HEK293T (cell line): Measurements from ENCODE around the gene CDH4.

Experiments
- CTCF ChIA-PET: fragments of 350-600 bp; formaldehyde crosslinking; extraction: SDS; loops from one replicate; lab custom pipeline; 2021; ENCODE audit warnings: antibody characterized with exemption, inconsistent platforms; lab: Yijun Ruan, JAX
- POLR2A ChIA-PET: fragments of 350-600 bp; formaldehyde crosslinking; extraction: SDS; loops from one replicate; lab custom pipeline; 2020; ENCODE audit warnings: antibody characterized with exemption, inconsistent platforms; lab: Yijun Ruan, JAX
- DNase-seq: peaks from one replicate; pipeline ENCODE4 v3.0.0; 2012; ENCODE audit warnings: mixed read lengths; ENCODE audit errors: extremely low spot score
- ARNT ChIP-seq: fragments of 450-650 bp; IDR thresholded peaks from 2 replicates; pipeline ENCODE4 v1.6.1; 2017; ENCODE audit warnings: mild to moderate bottlenecking
- BHLHE40 ChIP-seq: fragments of 450-650 bp; IDR thresholded peaks from 2 replicates; pipeline ENCODE4 v1.6.1; 2016; ENCODE audit warnings: mild to moderate bottlenecking, moderate library complexity, borderline replicate concordance
- CTBP1 ChIP-seq: fragments of 450-650 bp; IDR thresholded peaks from 2 replicates; pipeline ENCODE4 v1.6.1; 2016; ENCODE audit warnings: borderline replicate concordance
- ELF4 ChIP-seq: fragments of 450-650 bp; IDR thresholded peaks from 2 replicates; pipeline ENCODE4 v1.6.1; 2017; ENCODE audit warnings: antibody characterized with exemption
- FOXA1 ChIP-seq: fragments of 450-650 bp; IDR thresholded peaks from 2 replicates; pipeline ENCODE4 v1.6.1; 2016; ENCODE audit warnings: mild to moderate bottlenecking
- FOXK2 ChIP-seq: fragments of 450-650 bp; IDR thresholded peaks from 2 replicates; pipeline ENCODE4 v1.6.1; 2016; ENCODE audit warnings: mild to moderate bottlenecking
- FOXM1 ChIP-seq: fragments of 450-650 bp; IDR thresholded peaks from 2 replicates; pipeline ENCODE4 v1.6.1; 2017; ENCODE audit warnings: mild to moderate bottlenecking, borderline replicate concordance
- HDGF ChIP-seq: fragments of 450-650 bp; IDR thresholded peaks from 2 replicates; pipeline ENCODE4 v1.6.1; 2017; ENCODE audit warnings: antibody characterized with exemption, borderline replicate concordance
- L3MBTL2 ChIP-seq: fragments of 450-650 bp; conservative IDR thresholded peaks from 2 replicates; pipeline ENCODE4 v1.6.1; 2016; ENCODE audit warnings: mild to moderate bottlenecking
- LEF1 ChIP-seq: fragments of 450-650 bp; IDR thresholded peaks from 2 replicates; pipeline ENCODE4 v1.6.1; 2017; ENCODE audit warnings: mild to moderate bottlenecking, borderline replicate concordance
- NFRKB ChIP-seq: fragments of 450-650 bp; IDR thresholded peaks from 2 replicates; pipeline ENCODE4 v1.6.1; 2016; ENCODE audit warnings: mild to moderate bottlenecking, moderate library complexity
- PKNOX1 ChIP-seq: fragments of 450-650 bp; IDR thresholded peaks from 2 replicates; pipeline ENCODE4 v1.6.1; 2016
- SP1 ChIP-seq: fragments of 450-650 bp; IDR thresholded peaks from 2 replicates; pipeline ENCODE4 v1.6.1; 2017
- SUZ12 ChIP-seq: fragments of 450-650 bp; IDR thresholded peaks from 2 replicates; pipeline ENCODE4 v1.6.1; 2016; ENCODE audit warnings: mild to moderate bottlenecking
- TARDBP ChIP-seq: fragments of 450-650 bp; IDR thresholded peaks from 2 replicates; pipeline ENCODE4 v1.6.1; 2016
- ZNF384 ChIP-seq: fragments of 450-650 bp; IDR thresholded peaks from 2 replicates; pipeline ENCODE4 v1.6.1; 2016

Gene CDH4

GRCh38 chr20:61726979-61727378 lies 474.9 kb downstream of the CDH4 start:
- TF ChIP-seq NFRKB: no peak
- TF ChIP-seq FOXA1: no peak
- no peak for TF ChIP-seq L3MBTL2
- no peak for TF ChIP-seq TARDBP
- no peak for TF ChIP-seq ELF4
- no peak for TF ChIP-seq HDGF

GRCh38 chr20:61727761-61728160 lies 475.7 kb downstream of the CDH4 start:
- no peak for DNase-seq
- ChIA-PET POLR2A (no interaction called here), CTCF (no interaction called here)
- no peak for TF ChIP-seq LEF1
- TF ChIP-seq SP1: no peak
- no peak for TF ChIP-seq NFRKB
- no peak for TF ChIP-seq PKNOX1
- TF ChIP-seq L3MBTL2: no peak
- TF ChIP-seq TARDBP: no peak
- no peak for TF ChIP-seq FOXM1
- TF ChIP-seq ZNF384: no peak
- no peak for TF ChIP-seq BHLHE40
- no peak for TF ChIP-seq HDGF
- TF ChIP-seq ELF4: no peak
- TF ChIP-seq SUZ12: no peak
- no peak for TF ChIP-seq CTBP1
- TF ChIP-seq FOXK2: no peak

More at GRCh38 chr20:61726979-61727378, 474.9 kb downstream of the CDH4 start:
- DNase-seq: no peak
- ChIA-PET POLR2A (no interaction called here), CTCF (no interaction called here)

GRCh38 chr20:61728326-61728725 lies 476.3 kb downstream of the CDH4 start:
- TF ChIP-seq TARDBP (no peak), NFRKB (no peak), CTBP1 (no peak), ZNF384 (no peak), SUZ12 (no peak), FOXA1 (no peak), SP1 (no peak), FOXK2 (no peak), ELF4 (no peak), FOXM1 (no peak), BHLHE40 (no peak), L3MBTL2 (no peak), HDGF (no peak), LEF1 (no peak), ARNT (no peak), PKNOX1 (no peak)
- ChIA-PET POLR2A (no interaction called here), CTCF (no interaction called here)
- no peak for DNase-seq

GRCh38 chr20:61728786-61729770 lies 477.0 kb downstream of the CDH4 start:
- ChIA-PET CTCF (no interaction called here), POLR2A (no interaction called here)
- TF ChIP-seq ELF4 (no peak), SUZ12 (no peak), SP1 (no peak), L3MBTL2 (no peak), FOXA1 (no peak), PKNOX1 (no peak), NFRKB (no peak), BHLHE40 (no peak), FOXM1 (no peak), LEF1 (no peak), HDGF (no peak), CTBP1 (no peak), ARNT (no peak), TARDBP (no peak), ZNF384 (no peak), FOXK2 (no peak)
- no peak for DNase-seq

- TF ChIP-seq SP1 (no peak), FOXM1 (no peak), ZNF384 (no peak), TARDBP (no peak), FOXK2 (no peak), ARNT (no peak), PKNOX1 (no peak), HDGF (no peak), CTBP1 (no peak), LEF1 (no peak), ELF4 (no peak), SUZ12 (no peak), BHLHE40 (no peak), NFRKB (no peak), L3MBTL2 (no peak), FOXA1 (no peak)
- ChIA-PET CTCF (no interaction called here), POLR2A (no interaction called here)
- no peak for DNase-seq
Measured at GRCh38 chr20:61730631-61731362, 478.7 kb downstream of the CDH4 start.
